ENCODE results near the gene FGF13. TPM values are rescaled to one million over a fixed set of nuclear protein-coding genes. Genes with fewer than 3 reads are reported as not detected.

The FGF13 gene
- total and polyA plus RNA-seq, 2 of the 4 experiments (the other 2 are of a cell fraction): 0.18 TPM; not detected in 1

DNA sequence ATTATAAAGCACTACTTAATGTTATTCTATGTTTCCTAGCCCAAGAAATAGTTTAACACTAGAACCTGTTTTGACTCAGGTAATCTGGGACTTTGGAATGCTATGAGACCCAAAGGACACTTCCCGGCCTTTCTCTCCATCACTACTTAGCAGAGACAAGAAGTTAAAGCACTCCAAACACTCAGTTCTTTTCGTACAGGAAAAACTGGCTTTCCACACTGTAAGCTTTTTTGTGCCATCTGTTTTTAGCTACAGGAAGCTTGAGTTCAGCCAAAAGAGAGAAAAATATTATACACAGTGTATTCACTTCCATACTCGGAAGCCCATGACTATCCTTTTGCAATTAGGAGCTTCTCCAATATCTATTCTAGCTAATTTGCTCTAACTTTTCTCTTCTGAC lies 7.9 kb upstream of the FGF13 start:
- Histone ChIP-seq H3K9me3 (ENCODE audit: control insufficient read depth, insufficient read depth, low read length) (no peaks in the 10 kb centered on the region), H2BK15ac (ENCODE audit: low read depth, low read length) (no peak overlapping the region), H4K5ac (ENCODE audit: low read depth, low read length) (no peak overlapping the region), H2BK5ac (ENCODE audit: low read depth, low read length, poor library complexity, severe bottlenecking) (no peak overlapping the region), H3K9me1 (ENCODE audit: insufficient read depth, low read length) (no peaks in the 10 kb centered on the region), H4K91ac (ENCODE audit: insufficient read depth, low read depth, low read length) (no peak overlapping the region), H3K4ac (ENCODE audit: low read depth, low read length) (no peak overlapping the region), H3K79me1 (ENCODE audit: low read depth in 1 of 2, low read length in 2 of 2) (no peaks in the 10 kb centered on the region), H2AK5ac (ENCODE audit: low read depth, low read length) (no peak overlapping the region), H3K14ac (replicated peaks; ENCODE audit: low read depth, low read length) (no peak overlapping the region), H3K27me3 (ENCODE audit: control insufficient read depth, insufficient read depth, low read length) (no peaks in the 10 kb centered on the region), H3K9ac (ENCODE audit: low read depth, low read length) (no peak overlapping the region), H2BK120ac (ENCODE audit: low read depth, low read length) (no peak overlapping the region), H3K36me3 (ENCODE audit: control insufficient read depth, insufficient read depth, low read length) (no peaks in the 10 kb centered on the region), H2AK9ac (replicated peaks; ENCODE audit: low read depth, low read length, poor library complexity) (no peak overlapping the region), H3K4me1 (ENCODE audit: control insufficient read depth, insufficient read depth, low read length) (no peaks in the 10 kb centered on the region), H3K27ac (ENCODE audit: insufficient read depth, low read length) (no peak overlapping the region), H3K4me2 (ENCODE audit: low read depth, low read length) (no peak overlapping the region), H4K8ac (ENCODE audit: low read depth in 2 of 2, low read length in 2 of 2) (no peak overlapping the region), H3K56ac (ENCODE audit: extremely low read depth, insufficient read depth, low read length) (no peak overlapping the region), H3K23ac (ENCODE audit: low read depth, low read length) (no peak overlapping the region), H3K18ac (ENCODE audit: low read depth, low read length) (no peak overlapping the region), H3K4me3 (ENCODE audit: insufficient read depth, low read depth, low read length) (no peak overlapping the region), H4K20me1 (ENCODE audit: insufficient read depth, low read length) (no peaks in the 10 kb centered on the region), H2AFZ (replicated peaks; ENCODE audit: low read length, poor library complexity) (no peak overlapping the region), H2BK20ac (ENCODE audit: low read depth, low read length) (no peak overlapping the region)
- intact Hi-C loops (cut with micrococcal nuclease) (no loop called here), dilution Hi-C loops (cut with HindIII; ENCODE audit: low sequenced_read_pairs, unreplicated experiment) (no loop called here), in situ Hi-C loops (cut with MboI; ENCODE audit: low sequenced_read_pairs) (no loop called here)
- TF ChIP-seq RCOR1 (IDR thresholded peaks at IDR 0.05; ENCODE audit: insufficient replicate concordance, low read length) (no peak), RFX5 (IDR thresholded peaks at IDR 0.05; ENCODE audit: low read depth, low read length) (no peak), MAZ (IDR thresholded peaks at IDR 0.05; ENCODE audit: borderline replicate concordance, low read depth, low read length) (no peak), NFE2L2 (IDR thresholded peaks at IDR 0.05; ENCODE audit: low read depth, low read length) (no peak), CEBPB (IDR thresholded peaks at IDR 0.05; ENCODE audit: low read depth, low read length) (no peak), SMC3 (IDR thresholded peaks at IDR 0.05; ENCODE audit: low read depth, low read length) (no peak), MXI1 (IDR thresholded peaks at IDR 0.05; ENCODE audit: borderline replicate concordance, low read depth, low read length) (no peak), MAFK (IDR thresholded peaks at IDR 0.05; ENCODE audit: low read depth, low read length) (no peak), FOS (IDR thresholded peaks at IDR 0.05; ENCODE audit: low read depth, low read length) (no peak), CHD1 (IDR thresholded peaks at IDR 0.05; ENCODE audit: low read depth, low read length) (no peak), BHLHE40 (IDR thresholded peaks at IDR 0.05; ENCODE audit: low read depth, low read length) (no peak), RAD21 (IDR thresholded peaks at IDR 0.05; ENCODE audit: low read length) (no peak), POLR2A (IDR thresholded peaks at IDR 0.05; ENCODE audit: low read depth, low read length) (no peak)
- TF ChIP-seq, protein P1, sequence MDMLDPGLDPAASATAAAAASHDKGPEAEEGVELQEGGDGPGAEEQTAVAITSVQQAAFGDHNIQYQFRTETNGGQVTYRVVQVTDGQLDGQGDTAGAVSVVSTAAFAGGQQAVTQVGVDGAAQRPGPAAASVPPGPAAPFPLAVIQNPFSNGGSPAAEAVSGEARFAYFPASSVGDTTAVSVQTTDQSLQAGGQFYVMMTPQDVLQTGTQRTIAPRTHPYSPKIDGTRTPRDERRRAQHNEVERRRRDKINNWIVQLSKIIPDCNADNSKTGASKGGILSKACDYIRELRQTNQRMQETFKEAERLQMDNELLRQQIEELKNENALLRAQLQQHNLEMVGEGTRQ (IDR thresholded peaks at IDR 0.05; ENCODE audit: low read depth, low read length): no peak
- TF ChIP-seq, protein P2, sequence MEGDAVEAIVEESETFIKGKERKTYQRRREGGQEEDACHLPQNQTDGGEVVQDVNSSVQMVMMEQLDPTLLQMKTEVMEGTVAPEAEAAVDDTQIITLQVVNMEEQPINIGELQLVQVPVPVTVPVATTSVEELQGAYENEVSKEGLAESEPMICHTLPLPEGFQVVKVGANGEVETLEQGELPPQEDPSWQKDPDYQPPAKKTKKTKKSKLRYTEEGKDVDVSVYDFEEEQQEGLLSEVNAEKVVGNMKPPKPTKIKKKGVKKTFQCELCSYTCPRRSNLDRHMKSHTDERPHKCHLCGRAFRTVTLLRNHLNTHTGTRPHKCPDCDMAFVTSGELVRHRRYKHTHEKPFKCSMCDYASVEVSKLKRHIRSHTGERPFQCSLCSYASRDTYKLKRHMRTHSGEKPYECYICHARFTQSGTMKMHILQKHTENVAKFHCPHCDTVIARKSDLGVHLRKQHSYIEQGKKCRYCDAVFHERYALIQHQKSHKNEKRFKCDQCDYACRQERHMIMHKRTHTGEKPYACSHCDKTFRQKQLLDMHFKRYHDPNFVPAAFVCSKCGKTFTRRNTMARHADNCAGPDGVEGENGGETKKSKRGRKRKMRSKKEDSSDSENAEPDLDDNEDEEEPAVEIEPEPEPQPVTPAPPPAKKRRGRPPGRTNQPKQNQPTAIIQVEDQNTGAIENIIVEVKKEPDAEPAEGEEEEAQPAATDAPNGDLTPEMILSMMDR (conservative IDR thresholded peaks at IDR 0.05; ENCODE audit: low read depth, low read length): no peak
- TF ChIP-seq, protein P3, sequence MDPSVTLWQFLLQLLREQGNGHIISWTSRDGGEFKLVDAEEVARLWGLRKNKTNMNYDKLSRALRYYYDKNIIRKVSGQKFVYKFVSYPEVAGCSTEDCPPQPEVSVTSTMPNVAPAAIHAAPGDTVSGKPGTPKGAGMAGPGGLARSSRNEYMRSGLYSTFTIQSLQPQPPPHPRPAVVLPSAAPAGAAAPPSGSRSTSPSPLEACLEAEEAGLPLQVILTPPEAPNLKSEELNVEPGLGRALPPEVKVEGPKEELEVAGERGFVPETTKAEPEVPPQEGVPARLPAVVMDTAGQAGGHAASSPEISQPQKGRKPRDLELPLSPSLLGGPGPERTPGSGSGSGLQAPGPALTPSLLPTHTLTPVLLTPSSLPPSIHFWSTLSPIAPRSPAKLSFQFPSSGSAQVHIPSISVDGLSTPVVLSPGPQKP (IDR thresholded peaks at IDR 0.05; ENCODE audit: borderline replicate concordance, low read depth, low read length): no peak
- CTCF ChIA-PET: no interaction called here
- WGBS, 2 experiments (ENCODE audit: extremely low coverage in 2 of 2, insufficient read length in 1 of 2): no CpG with 5 or more reads among the region's 3 CpGs
- no TSS peak for BruUV-seq (replicated peaks)
- no peak for DNase-seq
- no peak for ATAC-seq (ENCODE audit: low read depth)
- POLR2A ChIA-PET (ENCODE audit: unreplicated experiment): no interaction called here

Measured in IMR-90 (cell line).